Activated CD4-positive, alpha-beta T cell treated with anti-CD3 and anti-CD28 coated beads, Interleukin-2, Interleukin-4, amounts not matched to agents 100 ng/mL and 50 ng/mL, durations not matched to agents 16 hours and 8 hours (primary cell): ENCODE results near the gene SP5.
"Not testable (repeated sequence)": the region's sequence is repeated elsewhere in the genome, so short reads cannot be mapped to it uniquely, and the experiment has no call there.

ENCODE experiments used
- DNase-seq: peaks from one replicate; pipeline ENCODE4 v3.0.0-alpha.2; 2020; ENCODE audit warnings: low spot score

SP5 gene

DNA sequence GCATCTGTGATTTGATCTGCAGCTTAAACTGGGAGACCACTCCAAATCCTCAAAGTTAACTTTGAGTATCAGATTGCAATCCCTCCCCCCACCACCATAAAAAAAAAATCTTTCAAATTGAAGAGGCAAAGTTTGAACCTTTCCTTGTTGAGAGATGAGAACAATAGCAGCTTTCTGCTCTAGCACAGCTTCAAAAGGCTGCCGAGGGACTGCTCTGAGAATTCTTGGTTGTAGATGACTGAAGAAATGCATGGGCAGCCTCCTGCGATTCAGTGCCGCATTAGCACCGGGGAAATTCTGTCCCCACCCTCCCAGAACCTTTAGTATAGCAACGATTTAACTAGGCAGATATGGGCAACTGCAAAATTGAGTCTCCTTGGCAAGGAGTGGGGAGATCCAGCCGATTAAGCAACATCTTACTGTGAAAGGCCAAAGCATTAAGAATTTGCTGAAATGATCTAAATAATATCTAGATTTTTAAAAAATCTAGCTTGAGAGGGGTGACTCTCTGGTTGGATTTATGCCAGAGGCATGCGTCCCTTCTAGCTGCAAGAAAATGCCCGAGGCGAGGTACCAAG, 3.9 kb upstream of the SP5 start:
- DNase-seq, result no peak

DNA sequence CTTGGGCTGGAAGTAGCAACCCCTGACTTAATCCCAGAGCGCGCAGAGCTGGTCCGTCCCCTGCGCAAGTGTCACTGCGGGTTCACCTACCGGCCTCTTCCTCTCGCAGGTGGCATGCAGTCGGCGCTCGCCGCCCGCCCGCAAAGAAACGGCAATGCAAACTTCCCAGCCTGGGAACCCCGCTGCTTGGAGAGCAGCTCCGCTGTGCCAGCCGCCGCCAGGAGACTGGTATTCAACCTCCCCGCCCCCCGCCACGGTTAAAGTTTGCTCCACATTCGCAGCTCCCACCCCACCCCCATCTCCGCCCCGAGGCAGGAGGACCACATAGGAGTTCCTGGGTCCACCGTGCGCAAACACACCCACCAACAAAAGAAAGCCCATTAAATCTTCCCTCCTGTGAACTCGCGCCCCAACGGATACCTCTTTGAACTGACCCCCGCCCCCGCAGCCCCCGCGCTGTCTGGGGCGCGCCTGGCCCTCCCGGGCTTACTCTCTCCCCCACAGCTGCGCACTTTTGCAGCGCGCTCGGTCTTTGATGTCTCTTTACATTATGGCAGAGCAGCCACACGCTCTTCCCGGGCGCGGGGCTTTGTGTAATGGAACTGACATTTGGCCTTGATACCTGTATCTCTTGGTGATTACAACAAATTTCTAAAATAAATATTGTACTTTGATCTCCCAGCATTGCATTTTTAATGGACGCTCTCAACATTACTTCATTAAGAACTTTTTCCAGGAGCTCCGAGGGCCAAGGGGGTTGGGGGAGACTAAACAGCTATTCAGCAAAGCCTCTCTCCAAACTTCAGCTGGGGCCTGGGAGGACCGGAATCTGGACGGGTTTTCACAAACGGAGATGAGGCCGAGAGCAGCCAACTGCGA, 3.1 kb upstream of the SP5 start:
- no peak for DNase-seq

DNA sequence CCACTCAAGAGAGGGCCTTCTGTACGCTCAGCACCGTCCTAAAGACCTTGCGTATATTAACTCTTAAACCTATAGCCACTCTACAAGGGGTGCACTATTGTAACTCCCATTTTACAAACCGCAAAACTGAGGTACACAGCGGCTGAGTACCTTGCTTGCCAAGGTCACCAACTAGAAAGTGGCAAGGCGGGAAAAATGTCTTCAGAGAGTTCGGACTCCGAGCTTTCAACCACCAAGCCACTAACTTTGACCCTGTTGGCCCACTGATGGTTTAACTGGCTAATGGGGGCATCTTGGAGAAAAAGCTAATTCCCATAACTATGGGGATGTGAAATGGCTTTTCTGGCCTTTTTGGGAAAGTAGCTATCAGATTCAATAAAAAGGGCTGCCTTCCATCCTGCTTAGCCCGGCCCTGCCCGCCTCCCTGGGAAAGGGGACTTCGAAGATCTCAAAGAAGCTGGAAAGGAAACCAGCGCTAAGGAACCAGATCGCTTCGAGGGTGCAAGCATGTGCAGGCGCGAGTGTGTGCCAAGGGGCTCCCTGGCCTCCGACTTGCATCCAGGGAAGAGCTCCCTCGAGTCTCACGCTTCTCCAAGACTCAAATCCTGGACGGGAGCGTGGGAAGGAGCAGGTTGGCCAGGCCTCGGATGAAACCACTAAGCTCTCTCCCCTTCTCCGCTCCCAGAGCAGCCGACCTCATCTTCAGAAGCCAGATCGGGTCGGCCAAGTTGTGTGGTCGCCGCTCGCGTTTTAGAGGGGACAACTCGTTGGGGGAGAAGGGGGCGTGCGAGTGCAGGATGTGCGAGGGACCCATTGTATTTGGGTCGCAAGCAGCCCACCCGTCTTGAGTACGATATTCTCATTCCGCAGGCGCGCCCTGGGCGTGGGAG, 2.2 kb upstream of the SP5 start:
- DNase-seq, result no peak

DNA sequence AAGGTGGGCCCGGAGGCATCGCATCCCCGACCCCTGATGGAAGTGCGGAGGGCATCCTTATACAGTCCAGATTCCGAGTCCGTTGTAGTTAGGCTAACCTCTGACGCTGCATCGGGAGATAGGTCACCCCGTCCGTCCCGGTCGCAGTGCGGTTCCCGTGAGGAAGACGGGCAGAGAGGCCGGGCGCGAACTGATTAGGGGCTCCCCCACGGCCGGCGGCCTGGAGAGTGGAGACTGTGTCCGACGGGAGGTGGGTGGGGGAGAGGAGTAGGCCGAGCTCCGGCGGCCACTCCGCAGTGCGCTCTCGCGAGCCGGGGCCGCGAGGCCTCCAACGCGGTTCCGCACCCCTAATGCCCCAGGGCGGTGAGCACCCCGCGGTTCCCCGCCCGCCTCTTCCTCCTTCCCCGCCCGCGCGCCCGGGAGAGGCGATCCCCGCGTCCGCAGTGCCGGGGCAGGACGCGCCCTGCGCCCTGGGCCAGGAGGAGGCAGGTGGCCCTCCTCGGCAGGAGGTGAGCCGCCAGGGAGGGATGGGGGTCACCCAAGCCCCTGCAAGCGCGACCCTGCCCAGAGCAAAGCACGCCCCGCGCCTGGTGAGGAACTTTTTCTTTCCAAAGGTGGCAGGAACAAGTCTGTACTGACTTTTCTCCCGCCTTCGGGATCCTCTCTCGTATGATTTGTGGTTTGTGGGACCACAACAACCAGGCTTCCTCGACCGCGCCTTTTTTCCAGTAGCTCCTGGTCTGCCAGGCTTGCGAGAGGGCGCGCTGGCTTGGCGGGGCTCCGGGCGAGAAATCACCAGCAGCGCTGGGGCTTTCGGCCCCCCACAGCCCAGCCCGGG, 1.4 kb upstream of the SP5 start:
- DNase-seq, result no peak

DNA sequence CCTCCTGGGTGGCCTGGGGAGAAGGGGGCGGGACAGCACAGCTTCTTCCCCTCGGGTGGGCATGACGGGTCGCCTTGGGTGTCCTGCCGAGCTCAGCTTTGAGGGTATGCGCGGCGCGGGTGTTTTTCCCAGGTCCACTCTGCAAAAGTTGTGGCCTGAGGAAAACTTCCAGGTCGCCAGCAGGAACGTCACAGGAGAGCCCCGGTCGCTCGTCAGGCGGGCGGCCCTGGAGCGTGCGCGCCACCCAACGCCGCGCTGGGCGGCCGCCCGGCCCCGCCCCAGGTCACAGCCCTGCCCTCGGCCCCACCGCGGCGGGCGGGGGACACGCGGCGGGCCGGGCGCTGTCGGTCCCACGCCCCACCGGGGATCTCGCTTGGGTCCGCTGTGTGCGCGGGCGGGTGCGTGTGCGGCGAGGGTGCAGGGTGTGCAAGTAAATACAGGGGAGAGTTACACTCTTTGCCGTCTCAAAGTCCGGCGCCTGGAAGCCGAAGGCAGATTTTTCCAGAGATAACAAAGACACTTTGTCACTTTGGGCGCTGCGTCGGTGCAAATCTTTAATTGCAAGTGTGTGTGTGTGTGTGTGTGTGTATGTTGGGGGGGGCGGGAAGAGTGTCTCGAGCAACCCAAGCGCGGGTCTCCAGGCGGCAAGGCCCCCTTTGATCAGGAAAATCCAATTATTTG, 616 bp upstream of the SP5 start:
- no peak for DNase-seq

- DNase-seq, result no peak
Observed at GRCh38 chr2:170715932-170716777, 1.0 kb downstream of the SP5 start.

DNA sequence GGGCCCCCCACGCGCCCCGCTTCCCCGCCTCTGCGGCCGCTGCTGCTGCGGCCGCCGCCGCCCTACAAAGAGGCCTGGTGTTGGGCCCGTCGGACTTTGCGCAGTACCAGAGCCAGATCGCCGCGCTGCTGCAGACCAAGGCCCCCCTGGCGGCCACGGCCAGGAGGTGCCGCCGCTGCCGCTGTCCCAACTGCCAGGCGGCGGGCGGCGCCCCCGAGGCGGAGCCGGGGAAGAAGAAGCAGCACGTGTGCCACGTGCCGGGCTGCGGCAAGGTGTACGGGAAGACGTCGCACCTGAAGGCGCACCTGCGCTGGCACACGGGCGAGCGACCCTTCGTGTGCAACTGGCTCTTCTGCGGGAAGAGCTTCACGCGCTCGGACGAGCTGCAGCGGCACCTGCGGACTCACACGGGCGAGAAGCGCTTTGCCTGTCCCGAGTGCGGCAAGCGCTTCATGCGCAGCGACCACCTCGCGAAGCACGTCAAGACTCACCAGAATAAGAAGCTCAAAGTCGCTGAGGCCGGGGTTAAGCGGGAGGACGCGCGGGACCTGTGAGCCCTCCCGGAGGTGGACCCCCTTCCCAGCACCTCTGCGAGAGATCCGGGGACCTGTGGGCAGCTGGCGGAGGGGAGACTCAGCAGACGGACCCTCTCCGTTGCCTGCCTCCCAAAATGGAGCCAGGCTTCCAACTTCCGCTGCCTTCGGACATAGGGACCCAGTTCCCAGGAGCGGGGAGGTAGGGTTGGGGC, 1.9 kb downstream of the SP5 start:
- peak; percentile 31 for DNase-seq

GRCh38 chr2:170717599-170717963, 2.4 kb downstream of the SP5 start:
- DNase-seq, result no peak

DNA sequence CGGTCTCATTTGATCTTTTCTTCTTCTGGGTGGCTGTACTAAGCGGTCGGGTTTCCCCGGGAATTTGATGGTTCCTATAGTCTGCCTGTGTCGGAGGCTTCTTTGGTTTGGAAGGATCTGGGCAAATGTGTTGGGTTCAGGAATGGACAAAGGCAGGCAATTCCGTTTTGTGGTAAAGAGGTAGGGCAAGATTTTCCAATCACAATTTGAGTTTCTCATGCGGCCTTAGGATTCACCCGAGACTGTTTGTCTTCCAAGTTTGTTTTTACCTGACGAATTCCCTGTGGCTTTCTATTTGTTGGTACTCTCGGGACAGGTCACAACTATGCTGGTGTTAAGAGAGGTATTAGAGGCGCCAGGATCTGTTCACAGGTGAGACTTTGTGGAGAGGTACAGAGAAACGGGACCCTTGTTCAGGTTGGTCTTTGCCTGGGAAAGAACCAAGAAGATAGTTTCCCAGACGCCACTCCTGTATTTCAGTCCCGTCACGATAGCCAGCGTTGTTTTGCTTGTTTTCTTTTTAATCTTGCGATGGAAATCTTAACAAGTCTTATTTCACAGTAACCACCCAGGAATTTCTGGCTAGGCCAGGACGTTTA, 3.0 kb downstream of the SP5 start:
- DNase-seq, result no peak

GRCh38 chr2:170719810-170720209, 4.7 kb downstream of the SP5 start:
- DNase-seq, result no peak

DNA sequence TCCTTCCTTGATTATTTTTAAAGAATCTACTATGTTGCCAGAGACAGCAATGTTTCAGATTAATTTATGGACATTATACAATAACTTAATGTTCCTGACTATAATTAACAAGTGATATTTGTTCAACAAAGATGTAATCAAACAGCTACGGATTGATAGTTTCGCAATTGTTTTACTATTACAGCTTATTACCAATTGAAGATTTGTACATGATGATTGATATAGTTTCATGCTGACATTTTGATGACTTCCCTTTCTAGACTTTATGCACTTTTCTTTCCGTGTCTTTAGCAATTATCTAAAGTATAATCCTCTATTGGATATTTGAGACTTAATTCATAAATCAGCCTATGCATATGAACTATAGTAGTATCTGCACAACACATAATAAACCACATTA, 6.5 kb downstream of the SP5 start:
- DNase-seq, result no peak

DNA sequence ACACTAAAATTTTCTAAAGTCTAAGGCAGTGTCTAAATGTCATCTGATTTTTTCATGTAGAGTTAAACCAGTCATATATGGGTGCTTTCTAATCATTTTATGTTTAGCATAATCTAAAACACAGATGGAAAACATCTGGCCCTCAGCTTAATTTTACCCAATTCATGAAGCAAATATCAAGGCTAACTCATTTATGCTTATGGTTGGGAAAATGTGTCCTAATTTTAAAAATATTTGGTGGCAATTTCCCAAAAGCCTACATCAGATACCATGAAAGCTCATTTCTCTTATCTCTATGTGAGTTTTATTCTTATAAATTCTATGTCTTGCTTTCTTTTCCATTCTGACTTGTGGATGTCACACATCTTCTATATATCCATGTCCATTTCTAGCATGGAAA, 7.2 kb downstream of the SP5 start:
- no peak for DNase-seq

GRCh38 chr2:170723446-170723958, 8.4 kb downstream of the SP5 start:
- DNase-seq, result no peak

GRCh38 chr2:170733798-170734600, 18.9 kb downstream of the SP5 start:
- DNase-seq, result no peak

DNA sequence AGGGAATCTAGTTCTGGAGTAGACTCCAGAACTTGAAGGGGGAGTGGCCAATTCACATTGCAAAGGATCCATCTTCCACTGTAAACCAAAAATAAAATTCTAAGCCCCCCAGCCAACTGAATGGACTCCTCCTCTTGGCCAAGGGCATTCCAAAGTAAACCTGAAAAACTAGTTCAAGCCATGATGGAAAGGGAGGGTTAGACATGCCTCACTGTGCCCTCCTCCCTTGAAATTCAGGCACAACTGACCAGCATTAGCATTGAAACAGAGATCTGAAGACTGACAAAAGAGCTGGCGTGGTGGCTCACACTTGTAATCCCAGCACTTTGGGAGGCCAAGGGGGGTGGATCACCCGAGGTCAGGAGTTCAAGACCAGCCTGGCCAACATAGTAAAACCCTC, 19.5 kb downstream of the SP5 start:
- not testable (repeated sequence) for DNase-seq

DNA sequence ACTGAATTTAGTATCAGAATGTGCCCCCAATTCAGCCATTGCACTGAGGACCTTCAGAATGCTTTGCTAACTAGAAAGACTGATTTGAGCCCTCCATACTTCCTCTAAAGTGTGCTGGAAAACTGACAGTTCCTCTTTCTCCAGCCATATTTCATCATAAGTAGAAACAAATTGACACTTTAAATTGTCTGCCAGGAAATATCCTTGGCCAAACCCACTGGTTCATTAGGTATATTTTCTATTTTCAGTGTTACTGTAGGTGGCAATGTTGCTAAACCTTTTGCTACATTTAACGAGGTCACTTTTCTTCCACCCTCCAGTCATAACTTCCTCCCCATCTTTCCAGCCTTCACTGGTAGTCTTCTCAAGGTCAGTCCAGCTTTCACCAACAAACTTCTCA, 21.5 kb downstream of the SP5 start:
- no peak for DNase-seq

- DNase-seq, result no peak
Observed at GRCh38 chr2:170737406-170737805, 22.3 kb downstream of the SP5 start.

DNA sequence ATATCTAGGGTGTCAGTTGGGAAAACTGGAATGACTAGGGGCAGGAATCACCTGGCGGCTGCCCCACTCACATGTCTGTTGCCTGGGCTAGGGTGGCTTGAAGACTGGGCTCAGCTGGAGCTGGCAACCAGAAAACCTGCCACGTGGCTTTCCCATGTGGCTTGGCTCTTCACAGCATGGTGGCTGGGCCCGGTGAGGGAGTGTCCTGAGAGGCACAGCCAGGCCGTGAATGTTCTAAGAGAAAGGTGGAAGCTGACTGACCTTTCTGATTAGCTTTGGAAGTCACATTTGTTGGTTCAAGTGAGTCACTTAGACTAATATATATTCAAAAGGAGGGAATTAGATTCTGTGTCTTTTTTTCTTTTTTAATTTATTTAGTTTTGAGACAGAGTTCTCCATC, 22.7 kb downstream of the SP5 start:
- no peak for DNase-seq
